SK-N-SH treated with all-trans-retinoic acid at 6 μM for 48 hours (cell line): Measurements from ENCODE around the gene FYN.

ENCODE experiments used
- ATAC-seq: fragments of 200-7000 bp; cut with Tn5 transposase; 3 replicates; pipeline ENCODE4 v1.9.1; 2020; ENCODE audit warnings: mild to moderate bottlenecking, moderate library complexity
- ARNTL ChIP-seq: fragments of 450-650 bp; formaldehyde crosslinking; IDR thresholded peaks from 2 replicates; pipeline ENCODE4 v1.5.0; 2020; ENCODE audit warnings: low read depth, mild to moderate bottlenecking, moderate library complexity, borderline replicate concordance
- ESRRG ChIP-seq: fragments of 250-450 bp; sonication (Bioruptor Pico); IDR thresholded peaks from 2 replicates; pipeline ENCODE4 v1.6.1; 2021; ENCODE audit warnings: mild to moderate bottlenecking
- ISL1 ChIP-seq: fragments of 250-450 bp; sonication (Bioruptor Pico); IDR thresholded peaks from 2 replicates; pipeline ENCODE4 v2.1.2; 2022; ENCODE audit warnings: mild to moderate bottlenecking, moderate library complexity
- PPARA ChIP-seq: fragments of 250-450 bp; sonication (Bioruptor Pico); IDR thresholded peaks from 2 replicates; pipeline ENCODE4 v1.5.0; 2020; ENCODE audit warnings: mild to moderate bottlenecking, borderline replicate concordance
- RARB ChIP-seq: fragments of 250-450 bp; sonication (Bioruptor Pico); IDR thresholded peaks from 2 replicates; pipeline ENCODE4 v1.8.0; 2021; ENCODE audit warnings: mild to moderate bottlenecking, moderate library complexity
- TCF4 ChIP-seq: fragments of 250-450 bp; sonication (Bioruptor Pico); IDR thresholded peaks from 2 replicates; pipeline ENCODE4 v1.8.0; 2021; ENCODE audit warnings: mild to moderate bottlenecking, moderate library complexity, borderline replicate concordance
- ZC3H10 ChIP-seq: fragments of 250-450 bp; sonication (Bioruptor Pico); IDR thresholded peaks from 2 replicates; pipeline ENCODE4 v1.5.1; 2021; ENCODE audit warnings: mild to moderate bottlenecking, moderate library complexity
- ZFP3 ChIP-seq: fragments of 250-450 bp; sonication (Bioruptor Pico); IDR thresholded peaks from 2 replicates; pipeline ENCODE4 v1.5.0; 2020; ENCODE audit warnings: mild to moderate bottlenecking, moderate library complexity
- ZNF565 ChIP-seq: fragments of 450-650 bp; formaldehyde crosslinking; conservative IDR thresholded peaks from 2 replicates; pipeline ENCODE4 v1.5.0; 2020; ENCODE audit warnings: low read depth, mild to moderate bottlenecking, moderate library complexity
- ZNF70 ChIP-seq: fragments of 450-650 bp; formaldehyde crosslinking; IDR thresholded peaks from 2 replicates; pipeline ENCODE4 v1.5.0; 2020; ENCODE audit warnings: mild to moderate bottlenecking, moderate library complexity
- ZNF8 ChIP-seq: fragments of 450-650 bp; formaldehyde crosslinking; IDR thresholded peaks from 2 replicates; pipeline ENCODE4 v1.5.0; 2020; ENCODE audit warnings: mild to moderate bottlenecking, moderate library complexity
- TF ChIP-seq, protein P1 (sequence below): fragments of 250-450 bp; sonication (Bioruptor Pico); IDR thresholded peaks from 2 replicates; pipeline ENCODE4 v1.5.0; 2020; ENCODE audit warnings: mild to moderate bottlenecking, moderate library complexity
- TF ChIP-seq, protein P2 (sequence below): fragments of 250-450 bp; sonication (Bioruptor Pico); IDR thresholded peaks from 2 replicates; pipeline ENCODE4 v1.5.1; 2020; ENCODE audit warnings: low read depth, mild to moderate bottlenecking, moderate library complexity
- TF ChIP-seq, protein P3 (sequence below): fragments of 250-450 bp; sonication (Bioruptor Pico); IDR thresholded peaks from 2 replicates; pipeline ENCODE4 v1.8.0; 2020; ENCODE audit warnings: mild to moderate bottlenecking, moderate library complexity, borderline replicate concordance

Gene FYN

DNA sequence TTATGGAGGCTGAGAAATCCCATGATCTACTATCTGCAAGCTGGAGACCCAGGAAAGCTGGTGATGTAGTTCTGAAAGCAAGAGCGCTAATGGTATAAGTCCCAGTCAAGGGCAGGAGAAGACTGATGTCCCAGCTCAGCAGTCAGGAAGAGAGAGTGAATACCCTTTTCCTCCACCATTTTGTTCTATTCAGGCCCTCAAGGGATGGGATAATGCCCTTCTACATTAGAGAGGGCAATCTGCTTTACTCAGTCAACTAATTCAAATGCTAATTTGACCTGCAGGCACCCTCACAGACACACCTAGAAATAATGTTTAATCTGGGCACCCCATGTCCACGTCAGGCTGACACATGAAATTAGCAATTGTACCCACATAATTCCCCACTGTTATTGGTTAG lies 10.8 kb upstream of the FYN start (continued):
- TF ChIP-seq, protein P1, sequence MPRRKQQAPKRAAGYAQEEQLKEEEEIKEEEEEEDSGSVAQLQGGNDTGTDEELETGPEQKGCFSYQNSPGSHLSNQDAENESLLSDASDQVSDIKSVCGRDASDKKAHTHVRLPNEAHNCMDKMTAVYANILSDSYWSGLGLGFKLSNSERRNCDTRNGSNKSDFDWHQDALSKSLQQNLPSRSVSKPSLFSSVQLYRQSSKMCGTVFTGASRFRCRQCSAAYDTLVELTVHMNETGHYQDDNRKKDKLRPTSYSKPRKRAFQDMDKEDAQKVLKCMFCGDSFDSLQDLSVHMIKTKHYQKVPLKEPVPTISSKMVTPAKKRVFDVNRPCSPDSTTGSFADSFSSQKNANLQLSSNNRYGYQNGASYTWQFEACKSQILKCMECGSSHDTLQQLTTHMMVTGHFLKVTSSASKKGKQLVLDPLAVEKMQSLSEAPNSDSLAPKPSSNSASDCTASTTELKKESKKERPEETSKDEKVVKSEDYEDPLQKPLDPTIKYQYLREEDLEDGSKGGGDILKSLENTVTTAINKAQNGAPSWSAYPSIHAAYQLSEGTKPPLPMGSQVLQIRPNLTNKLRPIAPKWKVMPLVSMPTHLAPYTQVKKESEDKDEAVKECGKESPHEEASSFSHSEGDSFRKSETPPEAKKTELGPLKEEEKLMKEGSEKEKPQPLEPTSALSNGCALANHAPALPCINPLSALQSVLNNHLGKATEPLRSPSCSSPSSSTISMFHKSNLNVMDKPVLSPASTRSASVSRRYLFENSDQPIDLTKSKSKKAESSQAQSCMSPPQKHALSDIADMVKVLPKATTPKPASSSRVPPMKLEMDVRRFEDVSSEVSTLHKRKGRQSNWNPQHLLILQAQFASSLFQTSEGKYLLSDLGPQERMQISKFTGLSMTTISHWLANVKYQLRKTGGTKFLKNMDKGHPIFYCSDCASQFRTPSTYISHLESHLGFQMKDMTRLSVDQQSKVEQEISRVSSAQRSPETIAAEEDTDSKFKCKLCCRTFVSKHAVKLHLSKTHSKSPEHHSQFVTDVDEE, result no peak
- TF ChIP-seq RARB (CRISPR knock-in tag) (no peak), ISL1 (CRISPR knock-in tag) (no peak)
- TF ChIP-seq, all 23 proteins: peak for 0

DNA sequence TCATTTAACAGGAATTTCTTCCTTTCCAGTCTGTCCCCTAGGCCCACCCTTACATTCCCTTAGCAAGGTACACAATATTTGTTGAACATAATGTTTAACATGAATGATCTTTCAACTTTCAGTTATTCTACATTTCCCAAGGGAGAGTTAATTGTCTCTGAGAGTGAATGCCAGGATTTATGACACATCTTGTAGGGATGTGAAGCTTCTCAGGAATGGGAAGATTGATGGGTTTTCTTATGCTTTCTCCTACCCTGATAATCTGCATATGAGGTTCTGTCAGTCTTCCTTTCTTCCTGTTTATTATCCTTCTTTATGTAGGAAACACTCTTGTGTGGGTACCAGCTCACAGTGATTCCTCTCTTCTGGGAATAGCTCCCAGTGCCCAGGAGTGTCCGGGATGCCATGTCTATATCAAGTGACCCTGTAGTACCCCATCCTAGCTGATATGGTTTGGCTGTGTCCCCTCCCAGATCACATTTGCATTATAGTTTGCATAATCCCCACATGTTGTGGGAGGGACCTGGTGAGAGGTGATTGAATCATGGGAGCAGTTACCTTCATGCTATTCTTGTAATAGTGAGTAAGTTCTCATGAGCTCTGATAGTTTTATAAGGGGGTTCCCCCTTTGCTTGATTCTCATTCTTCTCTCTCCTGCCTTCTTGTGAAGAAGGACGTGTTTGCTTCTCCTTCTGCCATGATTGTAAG lies 7.1 kb upstream of the FYN start:
- TF ChIP-seq, protein P1, result no peak
- no peak for TF ChIP-seq ARNTL (CRISPR knock-in tag)
- TF ChIP-seq, protein P2, sequence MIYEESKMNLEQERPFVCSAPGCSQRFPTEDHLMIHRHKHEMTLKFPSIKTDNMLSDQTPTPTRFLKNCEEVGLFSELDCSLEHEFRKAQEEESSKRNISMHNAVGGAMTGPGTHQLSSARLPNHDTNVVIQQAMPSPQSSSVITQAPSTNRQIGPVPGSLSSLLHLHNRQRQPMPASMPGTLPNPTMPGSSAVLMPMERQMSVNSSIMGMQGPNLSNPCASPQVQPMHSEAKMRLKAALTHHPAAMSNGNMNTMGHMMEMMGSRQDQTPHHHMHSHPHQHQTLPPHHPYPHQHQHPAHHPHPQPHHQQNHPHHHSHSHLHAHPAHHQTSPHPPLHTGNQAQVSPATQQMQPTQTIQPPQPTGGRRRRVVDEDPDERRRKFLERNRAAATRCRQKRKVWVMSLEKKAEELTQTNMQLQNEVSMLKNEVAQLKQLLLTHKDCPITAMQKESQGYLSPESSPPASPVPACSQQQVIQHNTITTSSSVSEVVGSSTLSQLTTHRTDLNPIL (CRISPR knock-in tag), result no peak
- no peak for TF ChIP-seq PPARA (CRISPR knock-in tag)
- no peak for TF ChIP-seq ZFP3 (CRISPR knock-in tag)
- TF ChIP-seq ESRRG (CRISPR knock-in tag), result no peak
- peak; percentile 62; the same call in 2 of the 3 replicates for ATAC-seq

DNA sequence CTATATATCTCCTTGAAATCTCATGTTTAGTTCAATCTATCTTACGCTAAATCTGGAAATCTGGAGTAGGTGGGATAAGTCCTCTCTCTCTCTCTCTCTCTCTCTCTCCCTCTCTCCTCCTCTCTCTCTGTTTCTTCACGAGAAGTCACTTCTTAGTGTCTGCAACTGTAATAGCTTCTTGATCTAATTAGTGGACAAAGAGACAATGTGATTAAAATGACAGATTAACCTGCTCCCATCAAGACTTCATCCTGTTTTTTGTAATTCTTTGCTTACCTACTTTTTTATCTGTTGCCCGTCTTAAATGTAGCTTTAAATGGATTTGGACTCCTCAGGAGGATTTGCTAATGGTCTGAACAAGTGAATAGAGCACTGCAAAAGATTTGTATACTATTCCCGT lies 2.5 kb upstream of the FYN start:
- TF ChIP-seq ZNF70 (CRISPR knock-in tag), result no peak
- ATAC-seq, result no peak

DNA sequence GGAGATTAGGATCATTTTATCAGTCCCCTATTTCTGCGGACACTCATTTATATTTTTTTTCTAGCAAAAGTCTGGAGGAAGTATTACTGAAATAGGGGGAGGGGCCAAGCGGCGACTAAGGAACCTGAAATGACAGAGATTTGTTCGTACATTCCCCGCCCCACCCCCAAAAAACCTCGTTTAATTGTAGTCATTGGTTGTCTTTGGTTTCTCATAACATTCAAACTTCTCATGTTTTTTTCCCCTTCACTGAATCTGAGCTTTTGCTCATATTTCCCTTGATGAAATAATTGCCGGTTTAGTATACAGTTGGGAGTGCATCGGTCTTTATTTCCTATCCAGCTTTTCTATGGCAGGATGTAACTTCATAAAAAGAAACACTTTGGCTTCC lies 768 bp upstream of the FYN start:
- TF ChIP-seq ZNF8 (CRISPR knock-in tag) (no peak), RARB (CRISPR knock-in tag) (no peak), ZNF70 (CRISPR knock-in tag) (no peak), TCF4 (CRISPR knock-in tag) (no peak)
- TF ChIP-seq, protein P1, result no peak
- no peak for ATAC-seq

DNA sequence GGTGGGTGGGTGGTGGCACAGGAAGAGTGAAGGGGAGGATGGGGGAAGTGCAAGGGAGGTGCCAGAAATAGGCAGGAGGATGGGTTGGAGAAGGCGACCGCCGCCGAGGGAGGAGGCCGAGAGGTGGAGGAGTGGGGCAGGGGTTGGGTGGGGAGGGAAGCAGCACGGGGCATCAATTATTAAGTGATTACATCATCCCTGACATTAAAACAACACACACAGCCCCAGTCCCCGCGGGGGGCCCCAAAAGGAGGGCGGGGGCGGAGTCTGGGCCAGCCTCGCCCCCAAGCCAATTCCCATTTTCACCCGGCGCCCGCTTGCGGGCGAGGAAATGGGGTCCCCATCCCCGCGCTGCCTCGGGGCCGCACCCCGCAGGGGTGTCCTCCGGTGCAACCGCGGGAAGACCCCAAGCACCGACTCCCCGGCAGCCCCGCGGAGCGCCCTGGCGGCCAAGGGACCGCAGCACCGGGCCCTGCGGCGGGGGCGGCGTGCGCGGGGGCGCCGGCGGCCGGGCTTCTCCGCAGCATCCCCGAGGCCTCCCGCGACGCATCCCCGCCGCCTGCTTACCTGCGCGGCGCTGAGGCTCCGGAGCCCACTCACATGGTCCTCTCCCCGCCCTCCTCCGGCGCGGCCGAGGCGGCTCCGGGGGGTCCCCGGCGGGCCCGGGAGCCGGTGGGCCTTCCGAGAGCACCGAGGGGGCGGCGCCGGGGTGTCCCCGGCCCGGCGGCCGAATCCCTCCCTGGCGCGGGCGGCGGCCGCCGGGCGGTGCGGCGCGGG lies 663 bp downstream of the FYN start:
- TF ChIP-seq ZNF565 (CRISPR knock-in tag) (no peak), ZC3H10 (no peak), ZNF8 (CRISPR knock-in tag) (no peak), PPARA (CRISPR knock-in tag) (no peak), ZNF70 (CRISPR knock-in tag) (peak; percentile 52; the same call in 1 of the 2 replicates)
- TF ChIP-seq, protein P2 (CRISPR knock-in tag), result no peak
- TF ChIP-seq, protein P3, sequence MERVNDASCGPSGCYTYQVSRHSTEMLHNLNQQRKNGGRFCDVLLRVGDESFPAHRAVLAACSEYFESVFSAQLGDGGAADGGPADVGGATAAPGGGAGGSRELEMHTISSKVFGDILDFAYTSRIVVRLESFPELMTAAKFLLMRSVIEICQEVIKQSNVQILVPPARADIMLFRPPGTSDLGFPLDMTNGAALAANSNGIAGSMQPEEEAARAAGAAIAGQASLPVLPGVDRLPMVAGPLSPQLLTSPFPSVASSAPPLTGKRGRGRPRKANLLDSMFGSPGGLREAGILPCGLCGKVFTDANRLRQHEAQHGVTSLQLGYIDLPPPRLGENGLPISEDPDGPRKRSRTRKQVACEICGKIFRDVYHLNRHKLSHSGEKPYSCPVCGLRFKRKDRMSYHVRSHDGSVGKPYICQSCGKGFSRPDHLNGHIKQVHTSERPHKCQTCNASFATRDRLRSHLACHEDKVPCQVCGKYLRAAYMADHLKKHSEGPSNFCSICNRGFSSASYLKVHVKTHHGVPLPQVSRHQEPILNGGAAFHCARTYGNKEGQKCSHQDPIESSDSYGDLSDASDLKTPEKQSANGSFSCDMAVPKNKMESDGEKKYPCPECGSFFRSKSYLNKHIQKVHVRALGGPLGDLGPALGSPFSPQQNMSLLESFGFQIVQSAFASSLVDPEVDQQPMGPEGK (CRISPR knock-in tag), result no peak
- TF ChIP-seq, protein P1, result no peak
- ATAC-seq, result peak; percentile 11
